Medulla oblongata (tissue), 1 donor: ENCODE data around the gene COL8A1.
"Not testable (repeated sequence)": the region's sequence is repeated elsewhere in the genome, so short reads cannot be mapped to it uniquely, and the experiment has no call there.

Source experiments
- DNase-seq: peaks from one replicate; pipeline ENCODE4 v3.0.0-alpha.2; 2015; ENCODE audit errors: extremely low spot score

COL8A1 gene

DNA sequence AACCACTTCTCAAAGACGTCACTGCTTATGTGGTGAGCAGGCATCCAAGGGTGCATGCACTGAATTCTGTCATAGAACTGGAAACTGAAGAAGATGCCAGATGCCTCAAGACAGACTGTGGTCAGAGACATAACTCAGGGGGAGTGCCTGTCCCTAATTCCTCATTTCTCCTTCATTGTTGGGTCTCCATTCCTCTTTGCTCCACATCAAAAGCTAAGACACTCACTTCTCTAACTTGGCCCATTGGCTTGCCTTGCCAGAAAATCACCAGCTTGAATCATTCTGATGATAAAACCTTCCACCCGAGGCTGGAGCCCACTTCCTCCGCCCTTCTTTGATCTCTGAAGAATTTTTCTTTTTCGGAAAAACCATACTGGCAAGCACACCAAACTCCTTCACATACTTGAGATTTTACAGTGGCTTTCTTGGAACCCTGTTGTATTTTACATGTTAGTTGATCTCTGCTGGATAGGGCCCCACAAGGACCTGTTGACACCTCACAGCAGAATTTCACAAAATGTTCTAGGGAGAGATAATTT is 69.9 kb downstream of the COL8A1 start:
- no peak for DNase-seq

DNA sequence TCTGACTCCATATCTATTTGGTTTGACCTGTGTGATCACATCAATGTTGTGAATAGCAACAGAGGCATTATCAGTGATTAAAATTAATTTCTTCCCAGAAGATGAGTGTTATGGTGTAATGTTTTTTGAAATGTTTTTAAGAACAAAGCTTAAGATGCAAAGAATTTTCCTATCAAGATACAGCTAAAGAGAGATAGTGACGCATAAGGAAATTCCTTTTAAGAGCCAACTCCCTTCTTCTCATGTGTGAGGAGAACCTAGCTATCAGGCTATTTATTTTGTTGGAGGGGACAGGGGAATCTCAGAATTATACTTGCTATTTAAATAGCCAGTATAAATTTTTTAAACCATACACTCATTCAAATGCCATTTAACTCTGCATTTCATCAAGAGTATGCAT is 71.3 kb downstream of the COL8A1 start:
- DNase-seq = no peak

DNA sequence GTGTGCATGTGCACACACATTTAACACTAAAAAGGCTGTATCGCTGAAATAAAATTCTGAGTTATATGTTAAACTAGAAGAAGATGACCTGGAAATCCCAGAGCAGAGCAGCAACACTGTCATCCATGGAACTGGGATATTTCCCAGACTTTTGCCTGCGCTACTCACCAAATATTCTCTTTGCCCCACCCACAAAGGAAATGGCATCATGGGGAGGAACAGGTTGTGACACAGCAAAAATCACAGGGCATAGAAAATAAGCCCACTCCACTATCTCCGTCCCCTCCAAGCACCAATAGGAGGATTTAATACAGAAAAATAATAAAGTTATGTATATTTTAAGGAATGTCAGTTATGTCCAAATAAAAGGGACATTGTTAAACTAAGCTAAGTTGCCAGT is 71.7 kb downstream of the COL8A1 start:
- no peak for DNase-seq

DNA sequence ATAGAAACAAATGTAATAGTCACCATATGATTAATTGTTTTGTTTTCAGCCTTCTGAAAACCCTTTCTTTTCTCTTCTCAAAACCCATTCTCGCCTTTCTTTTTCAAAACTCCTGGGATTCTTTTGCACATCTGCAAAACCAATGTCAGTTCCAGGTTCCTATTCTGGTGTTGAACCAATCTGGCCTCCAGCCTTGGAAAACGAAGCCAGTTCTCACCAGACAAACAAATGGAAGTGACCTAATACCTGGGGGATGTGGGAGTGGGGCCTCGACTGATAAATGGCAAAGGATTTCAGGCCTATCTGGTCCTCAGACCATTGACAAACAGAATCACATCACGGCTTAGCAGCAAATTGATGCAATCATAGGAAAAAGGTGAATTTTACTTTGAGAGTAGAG is 73.0 kb downstream of the COL8A1 start:
- DNase-seq = no peak

DNA sequence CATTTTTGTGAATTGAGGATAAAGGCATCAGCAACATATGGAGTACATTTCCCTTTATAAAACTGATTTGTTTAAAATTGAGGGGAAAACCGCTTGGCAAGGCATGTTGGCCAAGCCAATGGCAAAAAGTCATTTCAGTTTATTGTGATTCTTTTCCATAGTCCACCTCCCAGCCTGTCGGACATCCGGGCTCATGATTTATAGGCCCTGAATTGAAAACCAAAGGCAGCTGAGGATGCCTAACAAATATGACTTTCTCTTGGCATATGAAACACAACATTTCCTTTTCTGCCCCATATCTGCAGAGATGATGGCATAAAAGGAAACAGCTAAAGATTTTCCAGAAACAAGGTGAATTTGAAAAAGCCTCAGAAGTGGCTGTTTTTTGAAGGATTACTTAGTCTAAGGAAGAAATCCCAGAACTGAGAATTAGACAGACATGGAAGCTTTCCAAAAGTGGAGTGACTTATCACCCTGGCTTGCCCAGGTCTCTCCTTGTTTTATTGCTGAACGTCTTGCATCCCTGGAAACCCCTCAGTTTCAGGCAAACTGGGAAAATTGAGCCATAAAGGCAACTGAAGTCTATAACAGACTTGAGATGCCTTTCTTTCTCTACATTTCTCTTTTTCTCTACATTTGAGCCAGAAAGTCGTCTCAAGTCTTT is 74.0 kb downstream of the COL8A1 start:
- no peak for DNase-seq

DNA sequence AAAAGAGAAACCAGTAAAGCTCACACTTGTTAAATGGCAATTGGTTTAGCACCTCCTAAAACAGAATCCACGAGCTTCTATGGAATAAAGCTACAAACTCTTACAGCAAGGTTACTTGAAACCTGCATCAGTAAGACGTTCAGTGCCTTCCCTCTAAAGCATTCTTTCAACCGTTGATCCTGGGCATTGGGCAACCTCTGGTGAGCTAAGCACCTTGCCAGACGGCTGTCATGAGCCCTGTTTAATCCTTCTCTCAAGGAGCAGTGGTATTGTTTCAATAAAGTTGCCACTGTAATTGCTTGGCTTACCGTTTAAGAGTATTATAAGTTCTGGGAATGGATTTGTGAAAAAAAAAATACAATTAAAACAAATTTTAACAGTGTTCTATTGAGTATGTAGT is 75.0 kb downstream of the COL8A1 start:
- no peak for DNase-seq

DNA sequence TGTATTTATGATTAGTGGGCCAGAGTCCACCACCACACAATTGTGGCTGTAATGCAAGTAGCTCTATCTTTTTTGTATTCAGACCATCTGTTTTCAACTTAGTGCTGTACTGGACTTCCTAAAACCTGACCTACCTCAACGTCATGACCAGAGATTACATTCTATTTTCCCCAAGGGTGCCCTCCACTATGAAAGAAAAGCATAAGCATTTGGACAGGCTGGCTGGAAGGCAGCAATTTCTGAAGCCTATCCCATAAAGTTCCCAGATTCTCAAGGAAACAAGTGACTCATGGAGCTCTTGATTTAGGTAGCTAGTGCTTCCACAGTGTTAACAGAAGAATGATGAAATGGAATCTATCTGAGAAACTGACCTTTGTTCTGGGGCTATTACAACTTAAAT is 75.8 kb downstream of the COL8A1 start:
- no peak for DNase-seq

DNA sequence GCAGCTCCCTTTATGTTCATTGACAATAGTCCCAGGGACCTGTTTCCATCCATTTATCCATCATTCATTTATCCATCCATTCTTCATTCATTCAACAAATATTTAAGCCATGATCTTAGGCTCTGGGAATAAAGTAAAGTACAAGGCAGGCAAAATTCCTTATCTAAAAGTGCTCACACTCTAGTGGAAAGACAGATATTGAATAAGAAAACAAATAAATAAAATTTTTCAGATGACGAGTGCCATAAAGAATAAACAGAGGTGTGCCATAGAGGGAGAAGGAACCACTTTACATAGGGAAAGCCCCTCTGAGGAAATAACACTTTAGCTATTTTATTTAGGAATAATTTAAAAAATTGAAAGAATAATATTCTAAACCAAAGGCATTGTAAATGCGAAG is 76.2 kb downstream of the COL8A1 start:
- no peak for DNase-seq

DNA sequence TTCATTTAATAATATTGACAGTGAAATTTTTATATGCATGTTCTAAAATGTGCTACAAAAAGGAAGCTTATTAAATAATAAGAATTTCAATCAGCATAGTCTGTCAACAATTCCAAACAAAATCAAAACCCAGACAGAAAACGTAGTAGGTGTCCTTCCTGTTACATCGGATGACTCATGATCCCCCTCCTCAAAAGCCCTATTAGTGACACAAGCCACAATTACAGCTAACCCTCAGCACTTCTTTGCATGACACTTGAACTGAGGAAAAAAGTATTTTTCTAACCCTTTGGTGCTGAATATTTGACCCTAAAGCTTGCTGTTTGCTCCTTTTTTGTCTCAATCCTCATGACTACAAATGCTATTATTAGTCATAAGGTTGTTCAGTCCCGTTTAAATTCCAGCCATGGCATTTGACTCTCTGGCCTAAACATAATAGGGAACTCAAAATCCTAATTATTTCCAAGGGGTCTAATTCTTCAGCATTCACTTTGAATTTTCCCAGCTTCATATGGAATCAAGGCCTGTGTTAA is 78.1 kb downstream of the COL8A1 start:
- no peak for DNase-seq

DNA sequence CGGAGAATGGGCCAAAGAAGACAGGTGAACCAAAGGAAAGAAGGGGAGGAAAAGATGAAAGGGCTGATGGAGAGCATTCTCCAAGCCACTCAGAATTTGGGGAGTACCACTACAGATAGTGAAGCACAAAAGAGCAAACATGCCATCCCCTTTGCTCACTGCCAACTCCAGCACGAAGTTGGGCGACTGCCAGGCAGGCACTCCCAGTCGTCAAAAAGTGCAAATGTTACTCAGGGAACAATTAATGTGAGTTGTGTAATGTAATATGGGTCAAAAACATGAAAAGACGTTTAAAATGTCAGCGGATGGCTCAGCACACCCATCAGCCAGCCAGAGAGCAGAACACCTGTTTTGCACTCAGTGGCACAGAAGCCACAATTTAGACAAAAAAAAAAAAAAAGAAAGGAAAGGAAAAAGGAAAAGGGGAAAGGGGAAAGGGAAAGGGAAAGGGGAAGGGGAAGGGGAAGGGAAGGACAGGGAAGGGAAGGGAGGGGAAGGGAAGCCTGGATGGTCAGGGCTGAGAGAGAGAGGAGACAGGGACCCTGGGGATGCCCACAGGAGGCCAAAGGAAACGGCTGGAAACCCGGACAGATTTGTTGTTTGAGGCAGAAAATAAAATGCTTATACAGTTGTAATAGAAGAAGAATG is 82.7 kb downstream of the COL8A1 start:
- DNase-seq = no peak

DNA sequence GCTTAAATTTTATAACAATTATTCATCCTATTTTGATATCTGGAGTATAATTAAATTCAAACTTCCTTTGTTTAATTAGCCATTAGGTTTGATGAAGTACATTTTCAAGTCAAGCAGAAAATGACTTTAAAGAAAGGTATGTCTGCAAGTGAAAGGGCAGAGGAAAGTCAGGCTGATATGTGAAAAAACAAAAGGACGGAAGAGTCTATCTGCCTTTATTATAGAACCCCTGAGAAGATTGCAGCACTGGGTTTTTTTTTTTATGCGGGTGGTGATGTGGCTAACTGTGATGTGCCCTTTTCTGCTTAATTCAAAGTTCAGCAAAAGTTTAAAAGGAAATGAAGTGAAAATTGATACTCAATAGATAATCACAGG is 83.2 kb downstream of the COL8A1 start:
- DNase-seq = no peak

DNA sequence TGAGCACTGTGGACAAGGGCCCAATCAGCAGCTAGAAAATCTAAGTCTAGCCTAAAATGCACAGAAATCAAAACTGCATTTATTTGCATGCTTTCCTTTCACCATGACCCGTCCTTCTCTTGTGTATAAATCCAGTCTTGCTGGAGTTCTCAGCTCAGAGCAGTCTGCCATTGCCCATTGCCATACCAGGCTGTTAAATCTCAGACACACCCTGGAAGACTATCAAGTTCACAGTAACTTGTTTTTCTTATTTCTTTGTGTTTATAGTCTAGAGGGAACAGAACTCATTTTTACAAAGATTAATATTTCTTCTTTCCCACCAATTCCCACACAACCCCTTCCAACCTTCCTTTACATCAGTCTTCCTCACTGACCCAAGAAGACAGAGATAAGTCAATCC is 85.9 kb downstream of the COL8A1 start:
- DNase-seq = no peak

DNA sequence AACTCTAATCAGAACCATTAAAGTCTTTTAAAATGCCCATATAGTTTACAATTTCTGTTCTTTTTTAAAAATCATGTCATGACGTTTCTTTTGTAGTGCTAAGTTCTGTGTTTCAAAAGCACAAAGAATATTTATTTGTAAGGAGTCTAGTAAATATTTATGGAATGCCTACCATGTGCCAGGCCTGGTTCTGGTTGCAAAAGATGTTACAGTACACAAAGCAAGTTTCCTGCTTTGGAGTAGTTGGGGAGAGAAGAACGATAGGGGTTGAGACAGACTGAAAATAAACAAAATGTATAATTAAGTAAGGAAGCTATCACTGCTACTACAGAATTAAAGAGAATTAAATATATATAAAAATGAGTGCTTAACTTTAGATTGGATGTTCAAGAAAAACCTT is 92.5 kb downstream of the COL8A1 start:
- DNase-seq = no peak

DNA sequence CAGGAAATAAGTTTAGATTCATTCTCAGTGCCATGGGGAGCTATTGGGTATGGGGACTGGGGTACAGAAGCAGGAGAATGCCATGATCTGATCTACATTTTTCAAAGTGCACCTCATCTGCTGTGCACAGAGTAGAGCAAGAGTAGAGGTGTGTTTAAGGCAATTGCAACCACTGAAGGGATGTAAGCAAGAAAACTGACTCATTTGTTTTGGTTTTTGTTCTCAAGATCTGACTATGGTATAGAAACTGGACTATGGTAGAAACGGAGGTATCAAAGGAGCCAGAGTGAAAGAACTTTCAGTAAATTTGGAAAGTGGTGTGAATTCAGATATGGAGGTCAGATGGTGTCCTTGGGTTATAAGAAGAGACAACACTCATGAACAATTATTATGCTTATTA is 93.1 kb downstream of the COL8A1 start:
- DNase-seq = no peak

DNA sequence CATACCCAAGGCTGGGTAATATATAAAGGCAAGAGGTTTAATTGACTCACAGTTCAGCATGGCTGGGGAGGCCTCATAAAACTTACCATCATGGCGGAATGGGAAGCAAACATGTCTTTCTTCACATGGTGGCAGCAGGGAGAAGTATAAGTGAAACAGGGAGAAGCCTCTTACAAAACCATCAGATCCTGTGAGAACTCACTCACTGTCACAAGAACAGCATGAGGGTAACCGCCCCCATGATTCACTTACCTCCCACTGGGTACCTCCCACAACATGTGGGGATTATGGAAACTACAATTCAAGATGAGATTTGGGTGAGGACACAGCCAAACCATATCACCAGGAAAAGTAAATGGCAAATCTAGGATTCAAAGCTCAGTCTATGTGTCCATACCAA is 102.0 kb downstream of the COL8A1 start:
- not testable (repeated sequence) for DNase-seq

DNA sequence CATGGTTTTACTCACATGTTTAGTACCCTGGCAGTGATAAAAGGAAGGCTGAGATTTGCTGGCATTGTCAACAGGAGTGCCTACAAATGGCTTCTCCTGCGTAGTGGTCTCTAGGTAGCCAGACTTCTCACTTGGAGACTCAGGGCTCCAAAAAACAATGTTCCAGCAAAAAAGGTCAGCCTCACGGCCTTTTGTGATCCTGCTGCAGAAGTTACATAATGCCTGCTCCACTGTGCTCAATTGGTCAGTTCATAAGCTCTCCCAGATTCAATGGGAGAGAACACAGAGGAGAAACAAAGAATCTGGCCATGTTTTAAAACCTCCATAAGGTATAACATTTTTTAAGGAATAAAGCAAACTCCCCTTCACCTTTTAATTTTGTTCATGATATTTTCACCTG is 103.2 kb downstream of the COL8A1 start:
- peak; percentile 63 for DNase-seq

DNA sequence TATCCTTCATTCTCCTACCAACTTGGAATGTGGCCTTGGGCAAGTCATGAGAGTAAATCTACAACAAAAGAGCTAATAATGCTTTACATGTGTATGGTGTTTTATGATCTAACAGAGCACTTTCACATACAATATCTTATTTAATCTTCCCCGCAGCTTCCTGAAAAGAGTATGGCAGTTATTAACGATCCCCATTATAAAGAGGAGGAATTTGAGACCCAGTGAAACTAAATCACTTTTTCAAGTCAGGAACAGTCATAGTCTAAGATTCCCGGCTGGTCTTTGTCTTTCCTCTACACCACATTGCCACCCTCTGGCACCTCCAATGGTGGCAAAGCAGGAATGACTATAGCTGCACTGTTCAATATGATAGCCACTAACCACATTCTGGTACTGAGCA is 109.5 kb downstream of the COL8A1 start:
- peak; percentile 27 for DNase-seq

DNA sequence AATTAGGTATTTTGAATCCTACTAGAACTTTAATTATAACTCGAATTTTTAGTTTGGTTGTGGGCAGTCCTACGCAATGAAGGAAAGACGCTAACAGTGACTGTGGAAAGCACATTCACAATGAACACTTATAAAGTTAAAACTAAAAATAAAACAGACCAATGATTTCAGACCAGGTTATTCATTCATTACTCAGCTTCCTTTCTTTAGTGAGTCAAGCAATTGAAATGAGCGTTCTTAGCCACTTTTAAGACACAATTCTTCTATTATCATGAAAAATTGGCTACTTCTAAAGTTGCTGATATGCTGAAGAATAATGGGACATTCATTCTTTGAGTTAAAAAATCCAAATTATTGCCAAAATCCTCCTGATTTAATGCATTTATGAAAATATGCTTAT is 113.3 kb downstream of the COL8A1 start:
- no peak for DNase-seq

DNA sequence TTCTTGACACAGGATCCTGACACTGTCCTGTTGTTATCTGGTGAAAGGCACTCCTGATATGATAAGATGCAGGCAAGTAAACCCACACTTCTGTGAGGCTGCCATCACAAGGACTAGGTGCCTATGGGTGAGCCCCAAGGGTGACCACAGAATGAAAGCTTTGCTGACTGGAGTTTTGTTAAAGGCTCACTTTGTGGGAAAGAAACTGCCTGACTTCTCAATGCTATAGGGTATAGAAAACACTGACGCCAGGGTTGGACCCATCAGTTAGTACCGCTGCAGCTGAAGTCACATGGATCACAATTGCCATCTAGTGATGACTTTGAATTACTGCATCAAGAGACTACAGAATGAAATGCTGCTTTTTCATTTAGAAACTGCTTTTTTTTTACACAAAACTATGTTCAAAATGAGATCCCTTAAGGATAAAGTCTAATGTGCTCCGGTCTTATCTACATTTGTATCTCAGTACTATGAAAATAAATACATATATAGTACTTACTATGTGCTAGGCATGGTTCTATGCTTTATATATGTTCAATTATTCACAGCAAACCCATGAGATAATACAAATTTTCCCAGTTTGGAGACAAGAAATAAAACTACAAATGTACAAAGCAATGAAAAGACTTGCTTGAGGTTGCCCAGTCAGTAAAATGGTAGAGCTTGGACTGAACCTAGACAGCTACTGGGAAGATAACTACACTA is 115.0 kb downstream of the COL8A1 start:
- DNase-seq = peak; percentile 72

DNA sequence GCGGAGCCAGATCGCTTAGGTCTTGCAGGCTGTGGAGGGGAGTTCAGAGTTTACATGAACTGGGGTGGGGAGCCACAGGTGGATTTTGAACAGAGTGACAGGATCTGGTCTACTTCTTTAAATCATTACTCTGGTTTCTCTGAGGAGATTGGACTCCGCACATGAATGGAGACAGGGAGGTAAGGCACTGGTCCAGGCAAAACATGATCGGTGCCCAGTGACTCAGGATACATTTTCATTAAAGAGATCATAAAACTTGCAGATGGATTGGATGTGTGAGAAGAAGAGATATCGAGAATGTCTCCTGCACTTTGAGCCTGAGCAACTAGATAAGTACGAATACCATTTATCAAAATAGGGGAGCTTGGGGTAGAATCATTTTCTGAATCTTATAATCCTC is 117.4 kb downstream of the COL8A1 start:
- no peak for DNase-seq

DNA sequence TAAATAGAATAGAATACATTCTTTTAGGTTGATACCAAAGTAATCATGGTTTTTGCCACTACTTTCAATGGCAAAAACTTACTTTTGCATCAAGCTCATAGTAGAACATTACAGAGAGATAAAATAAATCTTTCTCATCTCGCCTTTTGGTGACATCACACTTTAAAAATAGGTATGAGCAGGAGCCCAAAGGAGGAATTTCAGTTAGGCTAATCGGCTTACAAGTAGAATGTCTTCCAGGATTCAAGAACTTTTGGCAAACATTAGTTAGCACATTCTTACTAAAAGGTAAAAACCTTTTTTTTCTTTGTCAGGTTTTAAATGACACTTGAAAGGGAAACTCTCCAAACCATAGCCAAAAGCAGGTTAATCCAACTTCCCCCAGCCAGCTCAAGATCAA is 119.6 kb downstream of the COL8A1 start:
- DNase-seq = no peak

DNA sequence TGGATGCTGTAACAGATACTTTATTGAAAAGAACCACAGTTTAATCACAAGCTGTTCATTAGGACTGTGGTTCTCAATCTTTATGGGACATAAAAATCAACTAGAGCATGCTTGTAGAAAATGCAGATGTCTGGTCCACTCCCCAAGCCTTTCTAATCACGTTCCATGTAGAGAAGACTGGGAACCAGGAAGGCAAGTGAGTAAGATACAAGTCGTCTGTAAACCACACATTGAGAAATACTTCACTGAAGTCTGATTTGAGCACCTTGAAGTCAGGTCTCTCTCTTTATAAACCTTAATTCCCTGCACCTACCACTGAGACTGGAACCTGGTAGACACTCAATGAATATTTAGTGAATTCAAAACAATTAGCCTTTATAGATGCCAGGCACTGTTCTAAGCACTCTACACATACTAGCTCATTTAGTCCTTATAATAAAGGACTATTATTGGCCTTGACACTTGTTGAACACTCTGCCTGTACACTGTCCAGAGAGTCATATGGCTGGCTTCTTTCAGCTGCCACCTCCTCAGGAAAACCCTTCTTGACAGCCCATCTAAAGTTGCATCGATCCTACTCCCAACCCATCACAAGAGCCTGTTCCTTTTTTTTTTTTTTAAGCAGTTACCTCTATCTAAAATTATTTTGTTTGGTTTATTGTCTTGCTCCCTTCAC is 120.2 kb downstream of the COL8A1 start:
- no peak for DNase-seq
